Neutrophil (primary cell): ENCODE data around the gene CYP4F8.

ENCODE experiments used
- H3K27ac ChIP-seq: fragments of 200-600 bp; sonication (generic); 2 replicates; pipeline ENCODE4 v1.5.1; 2016; ENCODE audit warnings: mild to moderate bottlenecking, moderate library complexity
- H3K27me3 ChIP-seq: fragments of 200-600 bp; sonication (generic); 2 replicates; pipeline ENCODE4 v1.6.0; 2016; ENCODE audit warnings: mild to moderate bottlenecking
- H3K36me3 ChIP-seq: fragments of 200-600 bp; sonication (generic); 2 replicates; pipeline ENCODE4 v1.5.1; 2017
- H3K4me1 ChIP-seq, 2 experiments: fragments of 200-600 bp in 1 of 2; sonication (generic) in 1 of 2; 1 replicate in 1 of 2; 2 replicates in 1 of 2; pipeline versions ENCODE4 v1.5.1 to v1.6.1; 2013 to 2016; ENCODE audit warnings: low read depth in 1 of 2, low read length in 1 of 2, mild to moderate bottlenecking in 1 of 2, moderate library complexity in 1 of 2; ENCODE audit not compliant: control insufficient read depth in 1 of 2, insufficient read depth in 1 of 2
- H3K4me3 ChIP-seq, 2 experiments: fragments of 200-600 bp in 1 of 2; sonication (generic) in 1 of 2; 1 replicate in 1 of 2; 2 replicates in 1 of 2; pipeline ENCODE4 v1.5.1; 2013 to 2016; ENCODE audit warnings: low read depth in 1 of 2, low read length in 1 of 2, mild to moderate bottlenecking in 1 of 2, moderate library complexity in 1 of 2
- H3K9me3 ChIP-seq: fragments of 200-600 bp; sonication (generic); 2 replicates; pipeline ENCODE4 v1.5.1; 2016
- CTCF ChIP-seq: fragments of 200-600 bp; sonication (generic); IDR thresholded peaks from 2 replicates; pipeline ENCODE4 v1.5.1; 2016; ENCODE audit warnings: antibody characterized with exemption

Gene CYP4F8

GRCh38 chr19:15614507-15615379 lies at the start of gene CYP4F8:
CYP4F8 (plus strand) TSS chr19:15615218; CDS start chr19:15615617, 399 bp downstream.
- no peaks in the 10 kb centered on the region for H3K27me3 ChIP-seq
- no peaks in the 10 kb centered on the region for H3K36me3 ChIP-seq
- H3K9me3 ChIP-seq: no peaks in the 10 kb centered on the region
- no peak within 1 kb of the TSS for H3K4me3 ChIP-seq
- no peak within 1 kb of the TSS for H3K27ac ChIP-seq
- TF ChIP-seq CTCF: no peak
- H3K4me1 ChIP-seq: peaks cover 9 to 30% of the 10 kb centered on the region in 2 experiments

- TF ChIP-seq CTCF: no peak
- H3K9me3 ChIP-seq: no peaks in the 10 kb centered on the region
Measured at GRCh38 chr19:15570420-15570819, 44.6 kb upstream of the CYP4F8 start.

GRCh38 chr19:15575406-15575805 lies 39.6 kb upstream of the CYP4F8 start:
- no peaks in the 10 kb centered on the region for H3K4me1 ChIP-seq

More at GRCh38 chr19:15570420-15570819, 44.6 kb upstream of the CYP4F8 start:
- Histone ChIP-seq H3K27ac (no peak overlapping the region), H3K36me3 (no peaks in the 10 kb centered on the region), H3K27me3 (peaks cover 48% of the 10 kb centered on the region), H3K4me3 (no peak overlapping the region), H3K4me1 (no peaks in the 10 kb centered on the region)

GRCh38 chr19:15576526-15577156 lies 38.4 kb upstream of the CYP4F8 start:
- H3K4me1 ChIP-seq: no peaks in the 10 kb centered on the region
- H3K4me3 ChIP-seq: no peak overlapping the region
- no peaks in the 10 kb centered on the region for H3K9me3 ChIP-seq
- TF ChIP-seq CTCF: no peak
- no peaks in the 10 kb centered on the region for H3K36me3 ChIP-seq
- peaks cover 38% of the 10 kb centered on the region for H3K27me3 ChIP-seq
- no peak overlapping the region for H3K27ac ChIP-seq

More at GRCh38 chr19:15575406-15575805, 39.6 kb upstream of the CYP4F8 start:
- no peak for TF ChIP-seq CTCF
- Histone ChIP-seq H3K36me3 (no peaks in the 10 kb centered on the region), H3K27me3 (peaks cover 38% of the 10 kb centered on the region), H3K4me3 (no peak overlapping the region), H3K9me3 (no peaks in the 10 kb centered on the region), H3K27ac (no peak overlapping the region)

- Histone ChIP-seq H3K36me3 (no peaks in the 10 kb centered on the region), H3K4me1 (no peaks in the 10 kb centered on the region), H3K9me3 (no peaks in the 10 kb centered on the region), H3K4me3 (no peak overlapping the region), H3K27me3 (peaks cover 39% of the 10 kb centered on the region), H3K27ac (no peak overlapping the region)
- no peak for TF ChIP-seq CTCF
Measured at GRCh38 chr19:15577184-15577771, 37.7 kb upstream of the CYP4F8 start.
